GM18519 (cell line): ENCODE measurements around the gene PRKAG2.
"Not testable (repeated sequence)": the region's sequence is repeated elsewhere in the genome, so short reads cannot be mapped to it uniquely, and the experiment has no call there.

Experiments used
- ATAC-seq: cut with Tn5 transposase; IDR thresholded peaks from one replicate; pipeline ENCODE4 v1.9.1; 2021; ENCODE audit warnings: mild to moderate bottlenecking, moderate library complexity; ENCODE audit not compliant: unreplicated experiment, low FRiP score

The PRKAG2 gene

GRCh38 chr7:151838072-151838471 lies 38.8 kb downstream of the PRKAG2 start:
- ATAC-seq: no peak

GRCh38 chr7:151837285-151838042 lies 39.5 kb downstream of the PRKAG2 start:
- no peak for ATAC-seq

- ATAC-seq: no peak
Measured at GRCh38 chr7:151836927-151837205, 40.0 kb downstream of the PRKAG2 start.

- ATAC-seq: no peak
Measured at GRCh38 chr7:151836191-151836926, 40.6 kb downstream of the PRKAG2 start.

- ATAC-seq: no peak
Measured at GRCh38 chr7:151835636-151836035, 41.3 kb downstream of the PRKAG2 start.

- no peak for ATAC-seq
Measured at GRCh38 chr7:151834271-151835035, 42.5 kb downstream of the PRKAG2 start.

GRCh38 chr7:151833691-151834090 lies 43.2 kb downstream of the PRKAG2 start:
- ATAC-seq: no peak

- ATAC-seq: no peak
Measured at GRCh38 chr7:151833213-151833651, 43.7 kb downstream of the PRKAG2 start.

GRCh38 chr7:151832656-151833055 lies 44.3 kb downstream of the PRKAG2 start:
- no peak for ATAC-seq

GRCh38 chr7:151832138-151832537 lies 44.8 kb downstream of the PRKAG2 start:
- ATAC-seq: no peak

GRCh38 chr7:151831606-151832005 lies 45.3 kb downstream of the PRKAG2 start:
- no peak for ATAC-seq

GRCh38 chr7:151830121-151830830 lies 46.6 kb downstream of the PRKAG2 start:
- no peak for ATAC-seq

GRCh38 chr7:151829707-151830106 lies 47.2 kb downstream of the PRKAG2 start:
- ATAC-seq: no peak

- no peak for ATAC-seq
Measured at GRCh38 chr7:151827620-151828019, 49.3 kb downstream of the PRKAG2 start.

GRCh38 chr7:151826316-151826715 lies 50.6 kb downstream of the PRKAG2 start:
- ATAC-seq: not testable (repeated sequence)

- ATAC-seq: no peak
Measured at GRCh38 chr7:151825721-151826120, 51.2 kb downstream of the PRKAG2 start.

- ATAC-seq: no peak
Measured at GRCh38 chr7:151824373-151824933, 52.5 kb downstream of the PRKAG2 start.

GRCh38 chr7:151823566-151824372 lies 53.1 kb downstream of the PRKAG2 start:
- no peak for ATAC-seq

- ATAC-seq: no peak
Measured at GRCh38 chr7:151822541-151823181, 54.3 kb downstream of the PRKAG2 start.
